Testis (tissue), 3 donors: ENCODE measurements around the gene NHERF1. TPM values are rescaled to one million over a fixed set of nuclear protein-coding genes. Genes with fewer than 3 reads are reported as not detected.

Experiments
- DNase-seq: peaks from one replicate; pipeline ENCODE4 v3.0.0-alpha.2; 2019
- H3K27ac ChIP-seq, 2 donors: fragments of 200-600 bp; sonication (generic); one replicate each; pipeline ENCODE4 v1.5.1; 2019
- H3K27me3 ChIP-seq: fragments of 200-600 bp; sonication (generic); one replicate; pipeline ENCODE4 v1.5.1; 2019
- H3K36me3 ChIP-seq: fragments of 200-600 bp; sonication (generic); one replicate; pipeline ENCODE4 v1.5.1; 2017; ENCODE audit warnings: low read depth; ENCODE audit errors: missing control alignments
- H3K4me1 ChIP-seq: fragments of 200-600 bp; sonication (generic); one replicate; pipeline ENCODE4 v1.5.1; 2019
- H3K4me3 ChIP-seq, 2 donors: fragments of 200-600 bp; sonication (generic); one replicate each; pipeline ENCODE4 v1.5.1; 2017 to 2019
- H3K9me3 ChIP-seq: fragments of 200-600 bp; sonication (generic); one replicate; pipeline ENCODE4 v1.5.1; 2017
- CTCF ChIP-seq, 3 experiments: fragments of 450-650 bp in 2 of 3; fragments of 200-600 bp in 1 of 3; sonication (generic) in 1 of 3; IDR thresholded peaks; one replicate each; pipeline ENCODE4 v1.5.1; 2016 to 2019; ENCODE audit warnings: antibody characterized with exemption in 3 of 3, mild to moderate bottlenecking in 2 of 3, moderate library complexity in 1 of 3
- POLR2A ChIP-seq: fragments of 450-650 bp; IDR thresholded peaks from one replicate; pipeline ENCODE4 v1.6.1; 2017; ENCODE audit warnings: antibody characterized with exemption, mild to moderate bottlenecking, moderate library complexity
- WGBS, 2 donors: methylation state at CpG; one replicate each; pipeline ENCODE4 v1.1.5; 2018; 5-methylcytosine and 5-hydroxymethylcytosine counted together
- intact Hi-C: fragments of 100-400 bp; cut with DNase I; formaldehyde crosslinking; loops from one replicate; pipeline ENCODE4 v1.15.1; 2023; ENCODE audit warnings: low total_unique reads
- polyA plus RNA-seq: library from polyadenylated mRNA; stranded (reverse); fragments of 350-450 nt; fragmentation: Illumina TruSeq; extraction: RNeasy Lipid Tissue Mini Kit (QIAGEN cat#74804); gene quantifications from one replicate; pipeline ENCODE4 v1.2.3, GENCODE V29; 2014; ENCODE audit warnings: low read depth, low replicate concordance; ENCODE audit not compliant: insufficient read depth
- total RNA-seq, 2 donors: library from RNA; depleted of rRNA; stranded (reverse); fragments of >200 nt; gene quantifications; one replicate each; pipeline ENCODE4 v1.2.3, GENCODE V29; 2016

NHERF1 gene
- total and polyA plus RNA-seq, 3 donors from 2014 or later: 26.9 to 69.2 (median 28.6) TPM

GRCh38 chr17:74773414-74773813 is 25.0 kb downstream of the NHERF1 start:
- H3K4me3 ChIP-seq: no peak overlapping the region
- H3K9me3 ChIP-seq: no peaks in the 10 kb centered on the region
- DNase-seq: no peak
- H3K4me1 ChIP-seq: peaks cover 20% of the 10 kb centered on the region
- intact Hi-C loops: no loop called here
- no peaks in the 10 kb centered on the region for H3K27me3 ChIP-seq
- WGBS, 2 donors: 57 to 61% methylated on average over 4 to 6 of the region's 6 CpGs
- no peak overlapping the region for H3K27ac ChIP-seq
- H3K36me3 ChIP-seq: no peaks in the 10 kb centered on the region
- TF ChIP-seq POLR2A (no peak), CTCF (IDR thresholded peaks at IDR 0.05) (no peak)

GRCh38 chr17:74773871-74774286 is 25.5 kb downstream of the NHERF1 start:
- Histone ChIP-seq H3K27me3 (no peaks in the 10 kb centered on the region), H3K9me3 (no peaks in the 10 kb centered on the region), H3K4me1 (peaks cover 20% of the 10 kb centered on the region), H3K4me3 (no peak overlapping the region), H3K36me3 (no peaks in the 10 kb centered on the region), H3K27ac (no peak overlapping the region)
- WGBS, 2 donors: 36 to 37% methylated on average over 6 of the region's 6 CpGs
- DNase-seq: no peak
- intact Hi-C loops: no loop called here
- TF ChIP-seq CTCF (IDR thresholded peaks at IDR 0.05): no peak
- TF ChIP-seq POLR2A: no peak

- no peak for DNase-seq
- WGBS, 2 donors: 30 to 32% methylated on average over 12 of the region's 12 CpGs
- H3K4me3 ChIP-seq: peak overlapping the region; percentile 75
- no peaks in the 10 kb centered on the region for H3K9me3 ChIP-seq
- TF ChIP-seq POLR2A (no peak), CTCF (IDR thresholded peaks at IDR 0.05) (no peak)
- H3K27me3 ChIP-seq: no peaks in the 10 kb centered on the region
- H3K27ac ChIP-seq: peak overlapping the region; percentile 12 to 28
- H3K36me3 ChIP-seq: no peaks in the 10 kb centered on the region
- intact Hi-C loops: no loop called here
- H3K4me1 ChIP-seq: peaks cover 20% of the 10 kb centered on the region
These were observed 27.1 kb downstream of the NHERF1 start for GRCh38 chr17:74775409-74776043.

GRCh38 chr17:74776044-74776962 is 27.9 kb downstream of the NHERF1 start, which contains the start of gene NAT9:
Gene NAT9 (minus strand): TSS chr17:74776345. CDS start chr17:74775698, 647 bp downstream.
- TF ChIP-seq POLR2A: no peak
- TF ChIP-seq CTCF (IDR thresholded peaks at IDR 0.05): peak in 1 of 3 experiments; percentile 39
- intact Hi-C loops: no loop called here
- H3K27ac ChIP-seq: peak within 1 kb of the TSS; percentile 12 to 28

More at GRCh38 chr17:74776044-74776962, 27.9 kb downstream of the NHERF1 start, which contains the start of gene NAT9:
- Histone ChIP-seq H3K27me3 (no peaks in the 10 kb centered on the region), H3K4me3 (peak within 1 kb of the TSS; percentile 75), H3K36me3 (no peaks in the 10 kb centered on the region), H3K4me1 (peaks cover 20% of the 10 kb centered on the region), H3K9me3 (no peaks in the 10 kb centered on the region)
- 1% methylated on average over 47 to 63 of the region's 64 CpGs for WGBS, 2 donors
- peak; percentile 94 for DNase-seq
